ENCODE data around the gene BTF3L4.
"Not testable (repeated sequence)": the region's sequence is repeated elsewhere in the genome, so short reads cannot be mapped to it uniquely, and the experiment has no call there.

BTF3L4 gene

DNA sequence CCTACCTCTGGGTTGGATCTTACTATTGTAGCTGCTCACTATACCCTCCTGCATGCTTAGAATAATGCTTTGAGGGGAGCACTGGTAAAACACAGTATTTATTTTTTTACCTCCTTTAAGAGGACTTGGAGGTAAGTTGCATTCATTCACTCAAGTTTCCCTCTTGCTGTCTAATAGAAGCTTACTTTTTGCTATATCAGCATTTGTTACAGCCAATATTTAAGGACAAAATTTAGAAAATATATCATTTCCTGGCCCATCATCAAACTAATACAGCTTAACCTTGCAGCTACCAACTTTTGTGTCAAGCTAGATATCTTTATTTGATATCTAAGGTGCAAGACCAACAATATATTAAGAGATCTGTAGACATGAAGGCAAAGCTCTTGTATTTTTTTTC lies 31.8 kb downstream of the BTF3L4 start:
- not testable (repeated sequence) for H3K9me3 ChIP-seq (ENCODE audit: insufficient read depth, low read depth, low read length); H3K79me1 ChIP-seq (ENCODE audit: low read length); H2AK5ac ChIP-seq (ENCODE audit: low read length); H3K4ac ChIP-seq (ENCODE audit: low read depth, low read length); H2AFZ ChIP-seq (ENCODE audit: insufficient read depth, low read length, poor library complexity); H3K9ac ChIP-seq (ENCODE audit: low read length); H3K27me3 ChIP-seq (ENCODE audit: insufficient read depth, low read length); H3K14ac ChIP-seq (ENCODE audit: low read length); H3K23ac ChIP-seq (ENCODE audit: low read length); H3K27ac ChIP-seq (ENCODE audit: low read depth, low read length); H3K4me3 ChIP-seq (ENCODE audit: low read depth, low read length); H4K8ac ChIP-seq (ENCODE audit: low read depth, low read length); H3K18ac ChIP-seq (ENCODE audit: low read length); H4K12ac ChIP-seq (ENCODE audit: low read depth, low read length); H3K79me2 ChIP-seq (ENCODE audit: control insufficient read depth, insufficient read depth, low read length, poor library complexity); H2BK5ac ChIP-seq (ENCODE audit: low read depth, low read length, poor library complexity); H2BK120ac ChIP-seq (ENCODE audit: insufficient read depth, low read length, poor library complexity); H4K91ac ChIP-seq (ENCODE audit: low read depth, low read length); H3K36me3 ChIP-seq (ENCODE audit: control insufficient read depth in 1 of 2, insufficient read depth in 2 of 2, low read length in 2 of 2); H2BK12ac ChIP-seq (ENCODE audit: low read length); H3K4me1 ChIP-seq (ENCODE audit: control insufficient read depth in 1 of 2, insufficient read depth in 2 of 2, low read length in 2 of 2); DNase-seq; H3K4me2 ChIP-seq (ENCODE audit: low read length)

DNA sequence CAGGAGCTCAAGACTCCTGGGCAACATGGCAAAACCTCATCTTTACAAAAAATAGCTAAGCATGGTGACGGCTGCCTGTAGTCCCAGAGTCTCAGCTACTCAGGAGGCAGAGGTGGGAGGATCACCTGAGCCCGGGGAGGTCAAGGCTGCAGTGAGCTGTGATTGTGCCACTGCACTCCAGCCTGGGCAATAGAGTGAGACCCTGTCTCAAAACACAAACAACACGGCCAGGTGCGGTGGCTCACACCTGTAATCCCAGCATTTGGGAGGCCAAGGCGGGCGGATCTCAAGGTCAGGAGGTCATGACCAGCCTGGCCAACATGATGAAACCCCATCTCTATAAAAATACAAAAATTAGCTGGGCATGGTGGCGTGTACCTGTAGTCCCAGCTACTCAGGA lies 38.2 kb downstream of the BTF3L4 start:
- H3K14ac ChIP-seq (ENCODE audit: low read length); H3K27me3 ChIP-seq (ENCODE audit: insufficient read depth, low read length); H2AFZ ChIP-seq (ENCODE audit: insufficient read depth, low read length, poor library complexity); H4K8ac ChIP-seq (ENCODE audit: low read depth, low read length); H3K9ac ChIP-seq (ENCODE audit: low read length); H3K27ac ChIP-seq (ENCODE audit: low read depth, low read length); H3K18ac ChIP-seq (ENCODE audit: low read length); H2AK5ac ChIP-seq (ENCODE audit: low read length); H2BK120ac ChIP-seq (ENCODE audit: insufficient read depth, low read length, poor library complexity); H3K79me2 ChIP-seq (ENCODE audit: control insufficient read depth, insufficient read depth, low read length, poor library complexity); H4K12ac ChIP-seq (ENCODE audit: low read depth, low read length); H3K4me2 ChIP-seq (ENCODE audit: low read length); H4K91ac ChIP-seq (ENCODE audit: low read depth, low read length); H3K23ac ChIP-seq (ENCODE audit: low read length); H3K4me3 ChIP-seq (ENCODE audit: low read depth, low read length); DNase-seq; H2BK12ac ChIP-seq (ENCODE audit: low read length); H3K79me1 ChIP-seq (ENCODE audit: low read length); H3K4ac ChIP-seq (ENCODE audit: low read depth, low read length); H3K36me3 ChIP-seq (ENCODE audit: control insufficient read depth in 1 of 2, insufficient read depth in 2 of 2, low read length in 2 of 2); H3K9me3 ChIP-seq (ENCODE audit: insufficient read depth, low read depth, low read length); H2BK5ac ChIP-seq (ENCODE audit: low read depth, low read length, poor library complexity); H3K4me1 ChIP-seq (ENCODE audit: control insufficient read depth in 1 of 2, insufficient read depth in 2 of 2, low read length in 2 of 2): not testable (repeated sequence)
- WGBS (ENCODE audit: extremely low coverage, insufficient coverage, insufficient read length), result no CpG with 5 or more reads among the region's 7 CpGs

GRCh38 chr1:52096216-52096615 lies 40.1 kb downstream of the BTF3L4 start:
- H3K4me1 ChIP-seq (ENCODE audit: control insufficient read depth in 1 of 2, insufficient read depth in 2 of 2, low read length in 2 of 2), result no peaks in the 10 kb centered on the region
- H2AFZ ChIP-seq (ENCODE audit: insufficient read depth, low read length, poor library complexity), result no peak overlapping the region
- H4K12ac ChIP-seq (ENCODE audit: low read depth, low read length), result no peak overlapping the region
- no peak overlapping the region for H2BK120ac ChIP-seq (ENCODE audit: insufficient read depth, low read length, poor library complexity)
- H4K91ac ChIP-seq (ENCODE audit: low read depth, low read length), result no peak overlapping the region
- H3K27ac ChIP-seq (ENCODE audit: low read depth, low read length), result no peak overlapping the region
- H3K4me2 ChIP-seq (ENCODE audit: low read length), result no peak overlapping the region
- no peak for DNase-seq
- no peaks in the 10 kb centered on the region for H3K9me3 ChIP-seq (ENCODE audit: insufficient read depth, low read depth, low read length)
- no peak overlapping the region for H2BK5ac ChIP-seq (ENCODE audit: low read depth, low read length, poor library complexity)
- no peaks in the 10 kb centered on the region for H3K79me1 ChIP-seq (ENCODE audit: low read length)
- H3K4ac ChIP-seq (ENCODE audit: low read depth, low read length), result no peak overlapping the region
- H3K9ac ChIP-seq (ENCODE audit: low read length), result no peak overlapping the region
- no peak overlapping the region for H2BK12ac ChIP-seq (ENCODE audit: low read length)
- H2AK5ac ChIP-seq (ENCODE audit: low read length), result no peak overlapping the region
- H3K27me3 ChIP-seq (ENCODE audit: insufficient read depth, low read length), result no peaks in the 10 kb centered on the region
- no peaks in the 10 kb centered on the region for H3K79me2 ChIP-seq (ENCODE audit: control insufficient read depth, insufficient read depth, low read length, poor library complexity)
- H4K8ac ChIP-seq (ENCODE audit: low read depth, low read length), result no peak overlapping the region
- no peak overlapping the region for H3K23ac ChIP-seq (ENCODE audit: low read length)
- H3K4me3 ChIP-seq (ENCODE audit: low read depth, low read length), result no peak overlapping the region
- no peak overlapping the region for H3K18ac ChIP-seq (ENCODE audit: low read length)
- no peak overlapping the region for H3K14ac ChIP-seq (ENCODE audit: low read length)
- H3K36me3 ChIP-seq (ENCODE audit: control insufficient read depth in 1 of 2, insufficient read depth in 2 of 2, low read length in 2 of 2), result no peaks in the 10 kb centered on the region
- WGBS (ENCODE audit: extremely low coverage, insufficient coverage, insufficient read length), result no CpG with 5 or more reads among the region's 8 CpGs

GRCh38 chr1:52098139-52098871 lies 42.2 kb downstream of the BTF3L4 start:
- Histone ChIP-seq H2BK120ac (ENCODE audit: insufficient read depth, low read length, poor library complexity) (no peak overlapping the region), H3K9ac (ENCODE audit: low read length) (no peak overlapping the region), H3K79me1 (ENCODE audit: low read length) (no peaks in the 10 kb centered on the region), H3K4me1 (ENCODE audit: control insufficient read depth in 1 of 2, insufficient read depth in 2 of 2, low read length in 2 of 2) (no peaks in the 10 kb centered on the region), H3K18ac (ENCODE audit: low read length) (no peak overlapping the region), H2AFZ (ENCODE audit: insufficient read depth, low read length, poor library complexity) (no peak overlapping the region), H2BK12ac (ENCODE audit: low read length) (no peak overlapping the region), H2AK5ac (ENCODE audit: low read length) (no peak overlapping the region), H4K91ac (ENCODE audit: low read depth, low read length) (no peak overlapping the region), H3K9me3 (ENCODE audit: insufficient read depth, low read depth, low read length) (no peaks in the 10 kb centered on the region), H4K8ac (ENCODE audit: low read depth, low read length) (no peak overlapping the region), H3K23ac (ENCODE audit: low read length) (no peak overlapping the region), H3K36me3 (ENCODE audit: control insufficient read depth in 1 of 2, insufficient read depth in 2 of 2, low read length in 2 of 2) (no peaks in the 10 kb centered on the region), H3K27me3 (ENCODE audit: insufficient read depth, low read length) (no peaks in the 10 kb centered on the region), H3K27ac (ENCODE audit: low read depth, low read length) (no peak overlapping the region), H4K12ac (ENCODE audit: low read depth, low read length) (no peak overlapping the region), H3K4ac (ENCODE audit: low read depth, low read length) (no peak overlapping the region), H3K79me2 (ENCODE audit: control insufficient read depth, insufficient read depth, low read length, poor library complexity) (no peaks in the 10 kb centered on the region), H3K4me3 (ENCODE audit: low read depth, low read length) (no peak overlapping the region), H3K14ac (ENCODE audit: low read length) (no peak overlapping the region), H3K4me2 (ENCODE audit: low read length) (no peak overlapping the region), H2BK5ac (ENCODE audit: low read depth, low read length, poor library complexity) (no peak overlapping the region)
- WGBS (ENCODE audit: extremely low coverage, insufficient coverage, insufficient read length), result no CpG with 5 or more reads among the region's 8 CpGs
- no peak for DNase-seq

All from trophoblast cell (in vitro differentiated cells and primary cell).